Calu3 (cell line): ENCODE results near the gene HSP90AB1. TPM values are rescaled to one million over a fixed set of nuclear protein-coding genes. Genes with fewer than 3 reads are reported as not detected.
A peak's percentile ranks its signal among the peaks of the same experiment; 100 is the strongest.

Source experiments
- BruUV-seq: library from RNA; stranded (reverse); fragments of 400-500 nt; replicated peaks from 2 replicates; lab custom pipeline; 2021; lab: Mats Ljungman, UMichigan
- CTCF ChIA-PET: fragments of 300-600 bp; sonication (Branson Sonifier 250); formaldehyde crosslinking; loops from one replicate; lab custom pipeline; 2022; ENCODE audit warnings: antibody characterized with exemption; lab: Charles Lee
- DNase-seq: peaks from one replicate; pipeline ENCODE4 v3.0.0; 2022
- H3K27ac Mint-ChIP-seq: one replicate; pipeline ENCODE4 v1.8.0; 2022; ENCODE audit warnings: mixed read lengths; ENCODE audit not compliant: unreplicated experiment
- H3K27me3 Mint-ChIP-seq: one replicate; pipeline ENCODE4 v1.8.0; 2022; ENCODE audit warnings: mixed read lengths; ENCODE audit not compliant: unreplicated experiment
- H3K36me3 Mint-ChIP-seq: one replicate; pipeline ENCODE4 v1.8.0; 2022; ENCODE audit warnings: mild to moderate bottlenecking, moderate library complexity, mixed read lengths; ENCODE audit not compliant: insufficient read depth, unreplicated experiment
- H3K4me1 Mint-ChIP-seq: one replicate; pipeline ENCODE4 v1.8.0; 2022; ENCODE audit warnings: mild to moderate bottlenecking, low read depth, mixed read lengths; ENCODE audit not compliant: unreplicated experiment
- H3K4me3 Mint-ChIP-seq: one replicate; pipeline ENCODE4 v1.8.0; 2022; ENCODE audit warnings: mild to moderate bottlenecking, low read depth, moderate library complexity, mixed read lengths; ENCODE audit not compliant: unreplicated experiment
- H3K9me3 Mint-ChIP-seq: one replicate; pipeline ENCODE4 v1.8.0; 2022; ENCODE audit warnings: low read depth, mixed read lengths; ENCODE audit not compliant: unreplicated experiment
- intact Hi-C: fragments of 100-400 bp; cut with micrococcal nuclease; formaldehyde crosslinking; loops from one replicate; pipeline ENCODE4 v1.10.0; 2022; ENCODE audit not compliant: unreplicated experiment
- total RNA-seq: library from RNA; stranded (reverse); gene quantifications from 2 replicates; pipeline ENCODE4 v1.2.3, GENCODE V29; 2022
- TF ChIP-seq, protein P1 (sequence below): fragments of 200-600 bp; IDR thresholded peaks from one replicate; pipeline ENCODE4 v1.8.0; 2022; ENCODE audit warnings: antibody characterized with exemption; ENCODE audit not compliant: unreplicated experiment

HSP90AB1 gene
- total RNA-seq, 1 experiment from 2014 or later = 2,073 TPM

DNA sequence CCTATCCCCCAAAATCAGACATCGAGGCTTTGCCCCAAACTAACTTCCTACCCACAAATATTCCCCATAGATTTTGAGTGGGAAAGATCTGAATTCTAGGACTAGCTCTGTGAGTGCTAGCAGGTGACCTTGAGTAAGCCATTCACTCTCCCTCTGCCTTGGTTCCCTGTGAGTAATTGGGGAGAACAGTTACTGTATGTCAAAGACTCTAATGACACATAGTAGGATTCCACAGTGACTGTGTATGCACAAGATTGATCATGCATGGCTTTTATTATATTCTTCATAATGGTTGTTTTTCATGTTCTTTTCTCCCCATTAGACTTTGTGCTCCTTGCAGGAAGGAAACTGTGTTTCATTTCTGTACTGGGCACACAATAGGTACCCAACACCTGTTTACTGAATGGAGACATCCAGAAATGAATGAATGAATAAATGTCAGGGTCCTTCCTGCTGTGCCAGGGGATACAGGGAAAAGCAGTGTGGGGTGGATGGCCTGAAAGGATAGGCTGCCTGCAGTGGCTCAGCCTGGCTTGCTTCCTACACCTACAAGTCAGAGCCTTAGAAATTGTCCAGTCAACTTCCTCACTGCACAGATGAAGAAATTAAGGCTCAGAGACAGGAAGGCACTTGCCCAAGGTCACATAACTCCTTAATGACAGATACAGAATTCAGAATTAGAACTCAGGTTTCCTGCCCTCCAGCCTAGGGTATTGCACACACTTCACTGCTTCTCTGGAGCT is 22.4 kb downstream of the HSP90AB1 start:
- DNase-seq = no peak
- Mint-ChIP-seq H3K4me3 (peak overlapping the region; percentile 32), H3K4me1 (peaks cover 9% of the 10 kb centered on the region), H3K27me3 (peaks cover 83% of the 10 kb centered on the region), H3K27ac (no peak overlapping the region), H3K36me3 (peaks cover 26% of the 10 kb centered on the region), H3K9me3 (no peaks in the 10 kb centered on the region)
- no TSS peak for BruUV-seq
- TF ChIP-seq, protein P1, sequence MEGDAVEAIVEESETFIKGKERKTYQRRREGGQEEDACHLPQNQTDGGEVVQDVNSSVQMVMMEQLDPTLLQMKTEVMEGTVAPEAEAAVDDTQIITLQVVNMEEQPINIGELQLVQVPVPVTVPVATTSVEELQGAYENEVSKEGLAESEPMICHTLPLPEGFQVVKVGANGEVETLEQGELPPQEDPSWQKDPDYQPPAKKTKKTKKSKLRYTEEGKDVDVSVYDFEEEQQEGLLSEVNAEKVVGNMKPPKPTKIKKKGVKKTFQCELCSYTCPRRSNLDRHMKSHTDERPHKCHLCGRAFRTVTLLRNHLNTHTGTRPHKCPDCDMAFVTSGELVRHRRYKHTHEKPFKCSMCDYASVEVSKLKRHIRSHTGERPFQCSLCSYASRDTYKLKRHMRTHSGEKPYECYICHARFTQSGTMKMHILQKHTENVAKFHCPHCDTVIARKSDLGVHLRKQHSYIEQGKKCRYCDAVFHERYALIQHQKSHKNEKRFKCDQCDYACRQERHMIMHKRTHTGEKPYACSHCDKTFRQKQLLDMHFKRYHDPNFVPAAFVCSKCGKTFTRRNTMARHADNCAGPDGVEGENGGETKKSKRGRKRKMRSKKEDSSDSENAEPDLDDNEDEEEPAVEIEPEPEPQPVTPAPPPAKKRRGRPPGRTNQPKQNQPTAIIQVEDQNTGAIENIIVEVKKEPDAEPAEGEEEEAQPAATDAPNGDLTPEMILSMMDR = no peak
- intact Hi-C loops = loop anchor here (2.0 kb wide), 1 partner anchor 35 kb away; no protein-coding TSS in a partner anchor
- CTCF ChIA-PET = interaction anchor here (1.4 to 3.9 kb wide), 3 partner anchors 35 to 69 kb away, joined by 4 to 53 read pairs (median 25); partner anchors contain the start of gene AARS2

DNA sequence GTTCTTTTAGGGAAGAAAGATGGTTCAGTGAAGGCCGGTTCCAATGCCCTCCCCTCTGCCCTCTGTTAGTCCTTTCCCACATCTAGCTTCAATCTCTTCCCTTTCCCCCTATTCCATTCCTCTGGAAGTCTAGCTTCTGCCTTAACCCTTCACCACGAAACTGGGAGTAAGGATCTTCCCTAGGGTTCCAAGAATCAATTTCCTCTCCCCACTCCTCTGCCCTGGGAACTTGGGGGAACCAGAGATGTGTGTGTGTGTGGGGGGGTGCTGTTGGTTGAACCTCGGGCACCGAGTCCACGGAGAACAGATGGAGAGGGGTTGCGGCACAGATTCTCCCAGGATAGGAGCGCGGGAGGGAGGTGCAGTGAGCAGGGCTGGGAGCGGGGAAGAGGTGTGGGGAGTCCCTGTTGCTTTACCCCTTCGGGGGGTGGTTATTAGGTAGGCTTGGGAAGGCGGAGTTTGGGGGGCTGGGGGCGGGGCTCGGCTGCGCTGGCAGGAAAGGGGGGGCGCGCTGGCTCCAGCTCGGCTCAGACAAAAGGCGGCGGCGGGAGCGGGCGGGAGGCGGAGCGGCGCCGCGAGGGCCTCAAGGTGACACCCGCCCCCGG is 23.1 kb downstream of the HSP90AB1 start, which contains the start of gene TMEM151B:
TMEM151B (plus strand) TSS at position 530 of the 605 bp plus-strand sequence. CDS start 293 bp downstream, outside the sequence.
- intact Hi-C loops = loop anchor here (2.0 kb wide), 1 partner anchor 35 kb away; no protein-coding TSS in a partner anchor
- Mint-ChIP-seq H3K9me3 (no peaks in the 10 kb centered on the region), H3K4me1 (peaks cover 9% of the 10 kb centered on the region), H3K4me3 (peak within 1 kb of the TSS; percentile 32), H3K27me3 (peaks cover 90% of the 10 kb centered on the region), H3K36me3 (peaks cover 19% of the 10 kb centered on the region), H3K27ac (no peak within 1 kb of the TSS)
- no peak for DNase-seq
- TF ChIP-seq, protein P1 = no peak
- no TSS peak for BruUV-seq
- CTCF ChIA-PET = interaction anchor here (1.4 to 3.9 kb wide), 2 partner anchors 43 to 68 kb away, joined by 4 to 53 read pairs; partner anchors contain the start of gene AARS2

DNA sequence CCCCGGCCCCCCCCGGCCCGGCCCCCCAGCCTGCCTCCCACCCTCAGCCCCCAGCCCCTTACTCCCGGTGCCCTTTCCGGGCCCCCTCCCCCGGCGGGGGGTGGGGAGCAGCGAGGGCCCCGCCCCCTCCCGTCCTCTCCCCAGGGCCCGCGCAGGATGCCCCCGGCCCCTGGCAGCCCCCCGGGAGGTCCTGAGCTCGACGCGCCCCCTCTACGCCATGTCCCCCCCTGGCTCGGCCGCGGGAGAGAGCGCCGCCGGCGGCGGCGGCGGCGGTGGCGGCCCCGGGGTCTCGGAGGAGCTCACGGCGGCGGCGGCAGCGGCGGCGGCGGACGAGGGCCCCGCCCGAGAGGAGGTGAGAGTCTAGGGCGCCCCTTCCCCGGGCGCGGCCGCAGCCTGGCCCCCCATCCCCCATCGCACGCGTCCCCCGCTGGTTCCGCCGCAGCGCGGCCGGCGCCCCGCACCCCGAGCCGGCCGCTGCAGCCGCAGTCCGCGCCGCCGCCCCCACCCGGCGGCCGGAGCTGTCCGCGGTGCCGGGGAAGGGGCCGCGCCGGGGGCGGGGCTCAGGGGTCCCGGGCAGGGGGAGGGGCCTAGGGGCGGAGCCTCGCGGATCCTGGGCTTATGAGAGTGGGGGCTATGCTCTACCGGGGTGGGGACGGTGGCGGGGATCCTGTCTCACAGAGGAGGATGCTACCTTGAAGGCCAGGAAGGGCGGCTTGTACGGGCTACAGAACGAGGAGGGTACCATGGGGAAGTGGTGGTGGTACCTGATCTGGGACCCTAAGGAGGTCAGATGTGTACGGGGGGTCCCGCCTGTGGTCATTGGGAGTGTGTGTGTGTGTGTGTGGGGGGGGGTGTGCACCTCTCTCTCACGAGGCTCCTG is 23.9 kb downstream of the HSP90AB1 start:
- DNase-seq = no peak
- no peak overlapping the region for H3K27ac Mint-ChIP-seq
- peaks cover 91% of the 10 kb centered on the region for H3K27me3 Mint-ChIP-seq
- peak overlapping the region; percentile 32 for H3K4me3 Mint-ChIP-seq
- H3K36me3 Mint-ChIP-seq = peaks cover 12% of the 10 kb centered on the region
- CTCF ChIA-PET = interaction anchor here (0.6 to 1.4 kb wide), 3 partner anchors 17 to 590 kb away, joined by 3 to 4 read pairs (median 3); partner anchors contain the start of gene AARS2
- H3K4me1 Mint-ChIP-seq = peaks cover 9% of the 10 kb centered on the region
- H3K9me3 Mint-ChIP-seq = no peaks in the 10 kb centered on the region
- TF ChIP-seq, protein P1 = no peak
- no TSS peak for BruUV-seq
- intact Hi-C loops = no loop called here

DNA sequence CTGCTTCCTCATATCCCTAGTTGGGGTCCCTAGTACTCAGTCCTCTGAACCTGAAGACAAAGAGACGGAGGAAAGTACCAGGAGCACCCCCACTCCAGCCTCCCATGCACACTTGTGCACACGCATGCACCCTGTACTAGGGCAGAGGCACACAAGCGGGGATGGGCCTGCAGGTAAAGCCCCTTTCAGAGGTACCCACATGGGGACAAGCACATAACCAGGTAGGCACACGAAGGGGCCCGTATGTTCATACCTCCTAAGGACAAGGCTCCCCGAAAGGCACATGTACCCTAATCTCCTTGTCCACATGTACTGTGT is 24.5 kb downstream of the HSP90AB1 start:
- TF ChIP-seq, protein P1 = no peak
- Mint-ChIP-seq H3K36me3 (peaks cover 6% of the 10 kb centered on the region), H3K27ac (no peak overlapping the region), H3K27me3 (peaks cover 88% of the 10 kb centered on the region), H3K4me1 (peaks cover 9% of the 10 kb centered on the region), H3K4me3 (peak overlapping the region; percentile 29), H3K9me3 (no peaks in the 10 kb centered on the region)
- intact Hi-C loops = no loop called here
- no peak for DNase-seq
- no TSS peak for BruUV-seq
- CTCF ChIA-PET = no interaction called here
